NCI-H748 (cell line): ENCODE measurements around the gene BPI.
"Not testable (repeated sequence)": the region's sequence is repeated elsewhere in the genome, so short reads cannot be mapped to it uniquely, and the experiment has no call there.

ENCODE experiments used
- DNase-seq: peaks from one replicate; lab custom pipeline; 2025; ENCODE audit not compliant: unreplicated experiment; lab: John Stamatoyannopoulos, UW

The BPI gene

GRCh38 chr20:38355161-38356012 lies 51.4 kb downstream of the BPI start:
- no peak for DNase-seq

GRCh38 chr20:38357653-38358207 lies 53.8 kb downstream of the BPI start:
- no peak for DNase-seq

GRCh38 chr20:38358556-38358955 lies 54.6 kb downstream of the BPI start:
- no peak for DNase-seq

GRCh38 chr20:38363004-38363747 lies 59.2 kb downstream of the BPI start:
- no peak for DNase-seq

GRCh38 chr20:38369389-38369788 lies 65.4 kb downstream of the BPI start:
- DNase-seq = no peak

GRCh38 chr20:38372806-38373205 lies 68.8 kb downstream of the BPI start:
- no peak for DNase-seq

- DNase-seq = no peak
Measured at GRCh38 chr20:38373231-38373867, 69.4 kb downstream of the BPI start.

GRCh38 chr20:38373898-38374297 lies 69.9 kb downstream of the BPI start:
- no peak for DNase-seq

GRCh38 chr20:38377039-38377685 lies 73.2 kb downstream of the BPI start:
- DNase-seq = no peak

GRCh38 chr20:38377838-38378237 lies 73.9 kb downstream of the BPI start:
- not testable (repeated sequence) for DNase-seq

GRCh38 chr20:38383147-38383546 lies 79.2 kb downstream of the BPI start:
- no peak for DNase-seq

- DNase-seq = no peak
Measured at GRCh38 chr20:38386004-38386403, 82.0 kb downstream of the BPI start.

GRCh38 chr20:38386851-38387250 lies 82.9 kb downstream of the BPI start:
- no peak for DNase-seq
